ENCODE data around the gene VSIR.

The VSIR gene

DNA sequence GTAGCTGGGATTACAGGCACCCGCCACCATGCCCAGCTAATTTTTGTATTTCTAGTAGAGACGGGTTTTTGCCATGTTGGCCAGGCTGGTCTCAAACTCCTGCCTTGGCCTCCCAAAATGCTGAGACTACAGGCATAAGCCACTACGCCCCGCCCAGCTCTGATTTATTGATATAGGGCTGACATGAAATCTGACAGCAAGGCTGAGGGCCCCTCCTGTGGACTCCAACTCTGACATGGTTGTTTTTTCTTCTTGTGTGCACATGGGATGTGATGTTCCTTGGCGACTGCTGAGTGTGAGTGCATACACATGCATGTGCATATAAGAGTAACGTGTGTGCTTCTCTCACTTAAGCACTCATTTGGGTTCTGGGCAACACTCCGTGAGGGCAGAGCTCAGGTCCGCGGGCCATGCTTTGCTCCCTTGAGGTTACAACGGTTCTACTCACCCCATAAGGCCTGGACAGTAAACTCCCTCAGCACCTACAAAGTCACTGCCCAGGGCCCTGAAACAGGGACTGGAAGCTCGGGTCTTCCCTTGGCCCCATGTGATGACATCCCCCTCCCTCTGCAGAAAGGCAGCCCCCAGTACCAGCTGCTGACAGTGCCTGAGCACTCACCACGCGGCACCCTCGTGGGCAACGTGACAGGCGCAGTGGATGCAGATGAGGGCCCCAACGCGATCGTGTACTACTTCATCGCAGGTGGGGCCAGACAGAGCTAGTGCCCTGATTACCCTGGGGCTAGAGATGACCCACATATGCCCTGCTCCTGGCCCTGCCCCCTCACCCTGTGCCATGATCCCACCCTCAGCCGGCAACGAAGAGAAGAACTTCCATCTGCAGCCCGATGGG lies 33.6 kb upstream of the VSIR start:
- no peak for DNase-seq

DNA sequence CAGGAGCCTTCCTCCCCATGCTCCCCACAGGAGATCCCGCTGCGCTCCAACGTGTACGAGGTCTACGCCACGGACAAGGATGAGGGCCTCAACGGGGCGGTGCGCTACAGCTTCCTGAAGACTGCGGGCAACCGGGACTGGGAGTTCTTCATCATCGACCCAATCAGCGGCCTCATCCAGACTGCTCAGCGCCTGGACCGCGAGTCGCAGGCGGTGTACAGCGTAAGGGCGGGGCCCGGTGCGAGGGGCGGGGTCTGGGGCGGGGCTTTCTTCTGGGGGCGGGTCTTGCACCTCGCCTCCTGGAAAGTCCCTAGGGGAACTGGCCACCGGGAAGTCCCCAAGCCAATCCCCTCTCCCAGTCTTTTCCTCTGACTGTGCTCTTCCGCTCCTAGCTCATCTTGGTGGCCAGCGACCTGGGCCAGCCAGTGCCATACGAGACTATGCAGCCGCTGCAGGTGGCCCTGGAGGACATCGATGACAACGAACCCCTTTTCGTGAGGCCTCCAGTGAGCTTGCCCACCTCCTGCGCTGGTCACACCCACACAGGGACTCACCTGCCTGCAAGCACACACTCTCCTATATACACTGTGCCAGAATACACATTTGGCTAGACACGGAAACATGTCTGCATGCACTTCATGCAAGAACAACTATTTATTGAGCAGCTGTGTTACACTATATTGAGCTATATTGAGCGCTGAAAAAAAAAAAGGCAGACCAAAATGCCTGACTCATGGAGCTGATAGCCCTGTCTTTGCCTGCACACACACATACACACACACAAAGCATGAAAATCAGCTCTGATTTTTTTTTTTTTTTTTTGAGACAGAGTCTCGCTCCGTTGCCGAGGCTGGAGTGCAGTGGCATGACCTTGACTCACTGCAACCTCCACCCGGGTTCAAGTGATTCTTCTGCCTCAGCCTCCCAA lies 32.7 kb upstream of the VSIR start:
- no peak for DNase-seq

DNA sequence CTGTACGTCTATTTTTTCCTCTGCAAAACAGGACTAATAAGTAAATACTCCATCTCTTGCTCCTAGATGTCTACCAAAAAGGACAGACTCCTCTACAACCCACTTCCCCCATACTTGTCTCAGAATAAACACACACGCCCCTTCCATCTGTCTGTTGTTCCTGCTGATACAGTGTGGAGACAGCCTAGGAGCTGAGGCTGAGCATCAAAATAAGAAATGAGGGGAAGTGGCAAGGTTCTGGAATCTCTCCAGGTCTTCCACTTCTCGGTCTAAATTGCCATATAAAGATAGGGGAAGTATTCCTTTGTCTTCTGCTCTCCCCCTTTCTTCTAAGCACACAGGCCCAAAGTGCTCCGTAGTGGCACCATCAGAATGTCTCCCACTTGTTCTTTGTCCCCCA lies 30.8 kb upstream of the VSIR start:
- peak; percentile 64 to 66 for DNase-seq

DNA sequence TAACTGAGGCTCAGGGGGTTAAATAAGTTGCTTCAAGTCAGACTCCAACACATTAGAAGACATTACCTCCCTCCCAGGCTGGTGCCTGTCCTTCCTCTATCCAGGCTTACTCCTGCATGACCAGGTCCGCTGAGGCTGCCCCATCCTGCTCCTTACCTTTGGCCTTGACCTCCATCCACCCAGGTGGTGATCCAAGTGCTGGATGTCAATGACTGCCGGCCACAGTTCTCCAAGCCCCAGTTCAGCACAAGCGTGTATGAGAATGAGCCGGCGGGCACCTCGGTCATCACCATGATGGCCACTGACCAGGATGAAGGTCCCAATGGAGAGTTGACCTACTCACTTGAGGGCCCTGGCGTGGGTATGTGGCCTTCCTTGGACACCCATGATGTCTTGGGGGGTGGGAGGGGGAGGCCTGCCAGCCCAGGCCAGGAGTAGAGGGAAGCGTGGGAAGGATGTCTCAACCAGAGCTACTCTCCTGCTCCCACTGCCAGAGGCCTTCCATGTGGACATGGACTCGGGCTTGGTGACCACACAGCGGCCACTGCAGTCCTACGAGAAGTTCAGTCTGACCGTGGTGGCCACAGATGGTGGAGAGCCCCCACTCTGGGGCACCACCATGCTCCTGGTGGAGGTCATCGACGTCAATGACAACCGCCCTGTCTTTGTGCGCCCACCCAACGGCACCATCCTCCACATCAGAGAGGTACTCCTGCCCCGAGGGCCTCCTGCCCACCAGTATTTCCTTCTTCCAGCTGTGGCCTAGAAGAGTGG lies 29.6 kb upstream of the VSIR start:
- DNase-seq = no peak

DNA sequence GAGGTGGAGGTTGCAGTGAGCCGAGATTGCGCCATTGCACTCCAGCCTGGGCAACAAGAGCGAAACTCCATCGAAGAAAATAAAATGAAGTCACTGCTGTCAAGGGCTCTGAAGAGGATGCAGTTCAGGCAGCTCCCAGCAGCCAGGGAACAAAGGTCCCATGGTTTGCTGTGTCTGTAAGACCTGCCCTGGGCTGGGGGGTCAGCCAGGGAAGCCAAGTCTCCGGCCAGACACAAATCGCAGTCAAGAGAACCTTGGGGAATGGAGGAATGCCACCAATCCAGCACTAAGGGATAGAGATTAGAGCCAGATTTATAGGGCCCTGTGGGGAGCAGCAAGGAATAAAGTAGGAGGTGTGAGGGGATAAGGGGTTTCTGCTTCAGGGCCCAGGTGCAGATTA lies 28.9 kb upstream of the VSIR start:
- DNase-seq = no peak

DNA sequence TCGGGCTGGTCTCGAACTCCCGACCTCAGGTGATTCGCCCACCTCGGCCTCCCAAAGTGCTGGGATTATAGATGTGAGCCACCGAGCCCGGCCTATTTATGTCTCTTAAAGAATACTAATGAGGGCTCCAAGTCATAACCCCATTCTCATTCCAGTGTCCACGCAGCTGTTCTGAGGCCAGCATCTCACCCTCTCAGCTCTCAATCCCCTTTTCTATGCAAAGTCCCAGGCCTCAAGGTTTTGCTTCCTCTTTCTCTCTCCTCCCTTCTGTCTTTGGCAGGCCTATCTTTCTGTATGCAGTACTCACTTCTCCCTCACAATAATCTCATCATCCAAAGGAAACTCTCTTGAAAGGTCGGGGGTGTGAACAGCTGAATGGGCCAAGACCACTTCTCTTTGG lies 28.0 kb upstream of the VSIR start:
- DNase-seq = peak; percentile 4 to 15

DNA sequence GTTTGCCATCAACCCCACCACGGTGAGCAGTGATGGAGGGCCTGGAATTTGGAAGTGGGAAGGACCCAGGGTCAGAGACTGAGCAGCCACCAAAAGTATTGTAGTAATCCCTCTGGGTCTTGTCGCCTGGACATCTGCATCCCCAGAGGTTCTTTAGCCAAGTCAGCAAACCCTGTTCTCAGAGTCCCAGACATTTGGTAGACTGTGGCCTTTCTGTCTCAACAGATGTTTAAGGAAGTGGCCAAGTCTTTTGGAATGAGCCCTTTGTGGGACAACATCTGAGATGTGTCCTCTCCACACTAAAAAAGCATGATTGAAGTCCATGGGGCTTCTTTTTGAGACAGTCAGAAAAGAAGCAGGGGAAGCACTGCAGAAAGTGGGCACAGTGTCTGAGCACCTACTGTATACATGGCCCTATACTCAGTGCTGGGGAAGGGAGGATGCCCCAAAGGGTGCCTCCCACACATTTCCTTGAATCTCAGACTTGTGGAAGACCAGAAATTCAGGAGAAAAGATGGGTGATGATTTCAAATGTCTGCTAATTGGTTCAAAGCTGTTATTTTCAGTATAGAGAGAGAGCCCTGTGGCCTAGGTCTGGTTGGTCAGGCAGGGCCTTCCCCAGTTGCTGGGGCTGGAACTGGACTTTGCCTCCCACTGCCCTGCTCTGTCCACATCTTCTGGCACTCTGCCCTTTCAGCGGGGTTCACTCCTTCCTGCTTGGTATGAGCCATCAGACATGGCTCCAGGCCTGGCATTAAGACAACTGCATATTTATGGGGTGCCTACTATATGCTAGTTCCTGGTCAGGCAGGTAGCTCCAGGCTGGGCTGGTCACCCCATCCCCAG lies 26.5 kb upstream of the VSIR start:
- DNase-seq = no peak

DNA sequence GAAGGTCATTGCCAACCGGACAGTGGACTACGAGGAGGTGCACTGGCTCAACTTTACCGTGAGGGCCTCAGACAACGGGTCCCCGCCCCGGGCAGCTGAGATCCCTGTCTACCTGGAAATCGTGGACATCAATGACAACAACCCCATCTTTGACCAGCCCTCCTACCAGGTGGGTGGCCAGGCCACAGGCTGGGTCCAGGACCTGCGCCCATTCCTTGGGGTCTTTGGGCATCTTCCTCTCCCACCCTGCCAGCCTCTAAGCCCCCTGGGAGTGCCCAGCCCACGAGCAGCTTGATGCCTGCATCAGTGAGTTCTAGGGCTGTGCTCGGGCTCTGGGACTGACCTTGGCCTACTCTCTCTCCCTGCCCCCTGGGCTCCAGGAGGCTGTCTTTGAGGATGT lies 25.8 kb upstream of the VSIR start:
- DNase-seq = no peak

DNA sequence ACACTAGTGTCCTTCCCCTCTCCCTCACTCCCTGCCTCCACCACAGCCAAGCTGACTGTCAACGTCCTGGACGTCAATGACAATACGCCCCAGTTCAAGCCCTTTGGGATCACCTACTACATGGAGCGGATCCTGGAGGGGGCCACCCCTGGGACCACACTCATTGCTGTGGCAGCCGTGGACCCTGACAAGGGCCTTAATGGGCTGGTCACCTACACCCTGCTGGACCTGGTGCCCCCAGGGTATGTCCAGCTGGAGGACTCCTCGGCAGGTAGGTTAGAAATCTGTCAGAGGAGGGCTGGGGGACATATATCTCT lies 24.9 kb upstream of the VSIR start:
- no peak for DNase-seq

DNA sequence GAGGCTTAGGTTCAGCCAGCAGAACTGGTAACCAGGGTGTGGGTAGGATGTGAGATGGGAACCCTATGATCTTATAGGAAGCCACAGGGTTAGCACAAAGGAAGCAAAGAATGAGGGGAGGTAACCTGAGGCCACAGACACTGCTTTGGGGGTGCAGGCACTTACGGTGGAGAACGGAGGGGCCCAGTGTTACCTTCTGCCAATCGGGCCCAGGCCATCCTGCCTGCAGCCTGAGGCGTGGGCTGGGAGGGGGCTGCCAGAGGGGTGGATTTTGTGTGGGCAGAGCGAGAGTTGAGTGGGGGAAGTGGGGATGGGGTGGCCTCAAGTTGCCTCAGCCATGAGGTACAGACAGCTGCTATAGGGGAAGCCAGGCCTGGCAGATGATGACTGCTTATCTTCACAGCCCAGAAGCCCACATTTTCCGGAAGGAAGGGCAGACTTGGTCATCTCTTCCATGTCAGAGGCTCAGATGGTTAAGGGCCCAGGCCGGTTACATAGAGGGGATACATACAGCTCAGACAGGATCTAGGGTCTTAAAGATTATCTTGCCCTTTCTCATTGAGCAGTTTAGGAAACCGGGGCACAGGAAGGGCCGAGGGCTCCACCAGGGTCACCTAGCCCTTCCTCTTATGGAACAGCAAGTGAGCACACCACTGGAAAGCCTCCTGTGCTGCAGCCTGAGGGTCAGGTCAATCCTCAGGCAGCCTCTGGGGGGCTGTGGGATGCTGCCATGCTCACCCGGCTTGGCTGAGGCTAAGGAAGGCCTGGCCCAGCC lies 24.4 kb upstream of the VSIR start:
- DNase-seq = peak; percentile 40 to 70

DNA sequence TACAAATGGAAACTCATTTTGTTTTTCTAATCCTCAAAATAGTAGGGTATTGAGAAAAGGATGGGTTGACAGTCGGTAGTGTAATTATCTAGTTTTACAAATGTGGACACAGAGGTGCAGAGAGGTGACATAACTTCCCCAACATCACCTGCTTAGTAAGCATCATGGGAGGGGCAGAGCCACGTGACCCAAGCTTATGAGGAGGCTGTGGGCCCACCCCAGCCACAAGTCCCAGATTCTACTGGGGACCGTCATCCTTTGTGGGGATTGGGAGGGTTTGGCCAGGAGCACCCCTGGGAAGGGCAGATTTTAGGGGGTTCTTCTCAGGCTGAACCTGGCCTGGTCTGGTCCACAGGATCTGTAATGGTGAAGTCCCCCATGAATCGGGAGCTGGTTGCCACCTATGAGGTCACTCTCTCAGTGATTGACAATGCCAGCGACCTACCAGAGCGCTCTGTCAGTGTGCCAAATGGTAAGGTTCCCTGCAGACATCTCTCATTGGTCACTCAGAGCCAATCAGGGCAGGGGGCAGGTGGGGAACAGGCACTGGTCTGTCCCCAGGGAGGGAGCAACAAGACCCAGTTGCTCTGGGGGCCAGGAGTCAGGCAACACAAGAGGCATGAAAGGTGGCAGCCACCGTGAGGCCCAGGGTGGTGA lies 23.6 kb upstream of the VSIR start:
- DNase-seq = no peak

DNA sequence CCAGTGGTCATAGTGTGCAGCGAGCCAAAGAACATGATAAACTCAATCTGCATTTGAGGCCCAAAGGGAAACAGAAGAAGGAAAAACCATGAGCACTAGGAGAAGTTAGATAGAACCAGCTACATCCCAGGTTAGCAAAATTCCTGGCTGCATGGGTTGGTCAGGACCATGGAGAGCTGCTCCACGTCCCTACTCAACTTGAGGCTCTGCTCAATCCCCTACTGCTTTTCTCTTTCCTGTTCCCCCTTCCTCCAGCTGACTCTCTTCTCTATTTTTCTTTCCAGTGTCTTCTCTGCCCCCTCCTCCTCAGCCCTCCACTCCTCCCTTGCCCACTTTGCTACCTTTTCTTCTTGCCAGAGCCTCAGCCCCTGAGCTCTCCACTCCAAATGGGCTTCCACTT lies 21.9 kb upstream of the VSIR start:
- peak; percentile 6 to 33 for DNase-seq

DNA sequence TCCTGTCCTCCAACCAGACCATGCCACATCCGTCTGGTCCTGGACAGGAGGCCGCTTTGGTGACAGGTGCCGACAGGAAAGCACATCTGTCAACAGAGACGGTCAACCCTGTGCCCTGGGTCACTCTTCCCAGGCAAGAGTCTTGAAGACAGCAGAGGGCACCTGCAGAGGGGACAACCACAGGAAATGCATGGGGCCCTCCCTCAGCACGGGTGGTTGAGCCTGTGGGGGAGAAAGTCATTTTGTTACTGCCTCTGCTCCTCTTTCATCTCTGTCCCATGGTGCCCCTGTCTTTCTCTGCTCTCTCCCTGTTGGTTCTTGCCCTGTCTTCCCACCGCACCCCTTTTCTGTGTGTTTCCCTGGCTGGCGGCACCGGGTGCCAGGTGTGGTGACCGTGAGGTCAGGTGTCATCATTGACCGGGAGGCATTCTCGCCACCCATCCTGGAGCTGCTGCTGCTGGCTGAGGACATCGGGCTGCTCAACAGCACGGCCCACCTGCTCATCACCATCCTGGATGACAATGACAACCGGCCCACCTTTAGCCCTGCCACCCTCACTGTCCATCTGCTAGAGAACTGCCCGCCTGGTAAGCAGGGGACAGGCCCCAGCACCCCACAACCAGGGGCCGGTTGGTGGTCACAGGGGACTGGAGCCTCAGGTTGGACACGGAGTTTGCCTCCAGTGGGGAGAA lies 17.6 kb upstream of the VSIR start:
- DNase-seq = no peak

DNA sequence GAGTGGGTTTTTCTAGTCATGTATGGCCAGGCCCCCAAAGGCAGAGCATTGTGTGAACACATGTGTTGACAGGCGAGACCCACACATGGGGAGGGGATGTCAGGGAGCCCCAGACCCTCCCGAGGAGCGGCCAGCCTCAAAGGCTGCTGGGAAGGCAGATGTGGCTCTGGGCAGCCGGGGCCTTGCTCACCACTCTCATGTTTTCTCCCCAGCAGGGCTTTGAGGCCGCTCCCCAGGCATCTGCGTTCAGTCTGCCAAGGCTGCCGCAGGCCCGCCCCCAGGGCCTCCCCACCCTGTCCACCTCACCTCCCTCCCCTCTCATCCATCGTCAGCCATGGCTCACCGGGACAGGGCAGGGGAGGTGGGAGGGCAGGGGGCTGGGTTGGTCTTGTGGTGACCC lies 16.6 kb upstream of the VSIR start:
- DNase-seq = no peak

DNA sequence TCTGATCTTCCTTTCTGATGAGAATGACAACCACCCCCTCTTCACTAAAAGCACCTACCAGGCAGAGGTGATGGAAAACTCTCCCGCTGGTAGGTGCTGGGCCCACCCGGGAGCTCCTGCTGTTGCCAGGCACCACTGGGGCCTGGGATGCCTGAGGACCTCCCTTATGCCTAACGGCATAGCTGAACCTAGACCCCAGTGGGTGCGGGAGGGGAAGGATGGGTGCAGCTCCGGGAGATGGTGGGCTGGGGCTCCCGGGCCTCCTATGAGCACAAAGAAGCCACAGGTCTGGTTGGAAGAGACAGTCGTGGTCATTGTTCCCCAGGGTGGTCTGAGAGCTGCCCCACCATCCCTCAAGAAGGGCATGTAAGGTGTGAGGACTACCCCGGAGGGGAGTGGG lies 15.6 kb upstream of the VSIR start:
- no peak for DNase-seq

DNA sequence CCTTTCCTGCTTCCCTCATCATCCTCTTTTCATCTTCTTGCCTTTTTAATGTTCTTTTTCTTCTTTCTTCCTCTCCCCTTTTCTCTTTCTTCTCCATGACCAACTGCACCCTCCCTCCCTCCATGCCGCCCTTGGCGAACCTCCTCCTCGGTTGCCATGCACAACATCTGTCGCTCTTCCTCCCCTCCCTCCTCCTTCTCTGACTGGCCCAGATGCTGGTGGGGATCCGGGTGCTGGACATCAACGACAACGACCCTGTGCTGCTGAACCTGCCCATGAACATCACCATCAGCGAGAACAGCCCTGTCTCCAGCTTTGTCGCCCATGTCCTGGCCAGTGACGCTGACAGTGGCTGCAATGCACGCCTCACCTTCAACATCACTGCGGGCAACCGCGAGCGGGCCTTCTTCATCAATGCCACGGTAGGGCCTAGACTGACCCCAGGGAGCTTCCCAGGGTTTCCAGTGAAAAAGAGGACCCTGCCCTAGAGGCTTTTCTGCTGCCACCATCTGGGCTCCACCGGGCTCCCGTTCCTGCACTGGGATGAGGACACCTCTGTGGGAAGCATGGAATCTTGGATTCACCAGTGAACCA lies 11.5 kb upstream of the VSIR start:
- DNase-seq = no peak

DNA sequence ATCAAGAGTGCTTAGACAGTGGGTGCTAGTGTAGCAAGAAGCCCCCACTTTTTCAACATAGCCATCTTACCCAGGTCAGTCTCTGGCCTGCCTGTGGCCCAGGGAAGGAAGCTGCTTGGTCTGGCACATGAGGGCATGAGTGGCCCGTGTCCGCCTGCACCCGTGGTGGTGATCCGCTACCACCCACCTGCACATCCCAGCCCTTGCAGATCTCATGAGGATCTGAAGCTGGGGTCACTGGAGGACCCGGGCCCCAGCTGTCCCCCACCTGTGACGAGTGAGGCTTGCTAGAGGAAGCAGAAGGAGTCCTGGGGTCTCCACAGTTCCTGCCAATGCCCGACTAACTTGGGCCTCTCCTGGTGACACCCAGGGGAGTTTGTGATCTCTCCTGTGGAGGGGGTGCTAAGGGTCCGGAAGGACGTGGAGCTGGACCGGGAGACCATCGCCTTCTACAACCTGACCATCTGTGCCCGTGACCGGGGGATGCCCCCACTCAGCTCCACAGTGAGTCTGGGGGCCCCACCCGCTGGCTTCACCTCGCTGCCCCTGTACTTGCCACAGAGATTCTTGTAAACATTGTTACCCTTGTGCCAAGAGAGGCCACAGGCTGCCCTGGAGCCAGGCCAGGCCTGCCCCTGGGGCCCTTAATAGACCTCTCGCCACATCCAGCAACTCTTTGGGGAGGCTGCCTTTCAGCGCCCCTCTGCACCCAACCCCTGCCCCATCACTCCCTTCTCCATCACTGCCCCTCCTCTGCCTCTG lies 10.8 kb upstream of the VSIR start:
- DNase-seq = no peak

DNA sequence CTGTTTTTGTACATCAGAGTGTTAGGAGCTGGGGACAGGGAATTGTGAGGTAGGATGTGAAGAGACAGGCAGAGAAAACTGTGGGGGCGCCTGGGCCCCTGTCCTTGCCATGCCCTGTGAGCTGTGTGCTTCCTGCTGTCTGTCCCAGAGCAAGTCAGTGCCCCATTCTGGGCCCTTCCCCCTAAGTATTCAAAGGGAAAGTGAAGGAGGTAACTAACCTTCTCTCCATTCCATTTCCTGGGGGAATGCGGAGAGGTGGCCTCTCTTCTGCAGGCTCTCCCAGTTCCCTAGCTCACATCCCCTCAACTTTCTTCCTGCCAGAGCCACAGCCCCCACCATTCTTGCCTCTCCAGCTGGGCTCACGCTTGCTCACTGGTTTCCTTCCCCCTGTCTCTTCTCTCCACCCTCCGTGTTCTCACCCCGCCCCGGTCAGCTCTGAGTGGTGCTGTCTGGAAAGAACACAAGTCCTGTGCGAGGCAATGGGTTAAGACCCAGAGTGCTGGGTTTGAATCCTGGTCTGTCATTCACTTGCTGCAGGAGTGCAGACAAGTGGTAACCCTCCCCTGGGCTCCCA lies 9.7 kb upstream of the VSIR start:
- DNase-seq = no peak

Data from AML-193 (cell line).